Fibroblast of villous mesenchyme (primary cell): ENCODE measurements around the gene FAR1. TPM values are rescaled to one million over a fixed set of nuclear protein-coding genes. Genes with fewer than 3 reads are reported as not detected.
A peak's percentile ranks its signal among the peaks of the same experiment; 100 is the strongest.

Experiments
- DNase-seq: peaks from one replicate; pipeline ENCODE4 v3.0.0-alpha.2; 2010; ENCODE audit warnings: low read depth
- H3K4me3 ChIP-seq: 2 replicates; pipeline ENCODE4 v1.5.1; 2011; ENCODE audit warnings: low read depth, mild to moderate bottlenecking, low read length
- CTCF ChIP-seq: IDR thresholded peaks from 2 replicates; pipeline ENCODE4 v1.5.1; 2012; ENCODE audit warnings: low read depth, mild to moderate bottlenecking, low read length; ENCODE audit not compliant: insufficient read depth
- total RNA-seq: library from RNA; depleted of rRNA; stranded (reverse); fragments of >200 nt; gene quantifications from 2 replicates; pipeline ENCODE4 v1.2.3, GENCODE V29; 2012

Gene FAR1
- total RNA-seq, 1 donor = 58.3 TPM

- no peak for TF ChIP-seq CTCF
- no peak for DNase-seq
- H3K4me3 ChIP-seq = no peak overlapping the region
Measured at GRCh38 chr11:13681446-13681845, 13.0 kb downstream of the FAR1 start.

GRCh38 chr11:13682212-13682611, 13.7 kb downstream of the FAR1 start:
- no peak for DNase-seq
- H3K4me3 ChIP-seq = no peak overlapping the region
- no peak for TF ChIP-seq CTCF

GRCh38 chr11:13685461-13686108, 17.1 kb downstream of the FAR1 start:
- no peak for DNase-seq
- H3K4me3 ChIP-seq = no peak overlapping the region
- no peak for TF ChIP-seq CTCF

- no peak for TF ChIP-seq CTCF
- no peak overlapping the region for H3K4me3 ChIP-seq
- no peak for DNase-seq
Measured at GRCh38 chr11:13686776-13687175, 18.3 kb downstream of the FAR1 start.

- no peak overlapping the region for H3K4me3 ChIP-seq
- TF ChIP-seq CTCF = no peak
- no peak for DNase-seq
Measured at GRCh38 chr11:13687271-13687670, 18.8 kb downstream of the FAR1 start.

GRCh38 chr11:13691286-13691899, 22.9 kb downstream of the FAR1 start:
- no peak overlapping the region for H3K4me3 ChIP-seq
- DNase-seq = peak; percentile 42
- no peak for TF ChIP-seq CTCF
